GM15510 (cell line): ENCODE measurements around the gene MUC2.

ENCODE experiments used
- POLR2A ChIP-seq: IDR thresholded peaks from 3 replicates; pipeline ENCODE4 v1.6.1; 2011; ENCODE audit warnings: borderline replicate concordance; ENCODE audit not compliant: insufficient read length; ENCODE audit errors: extremely low read depth

Gene MUC2

DNA sequence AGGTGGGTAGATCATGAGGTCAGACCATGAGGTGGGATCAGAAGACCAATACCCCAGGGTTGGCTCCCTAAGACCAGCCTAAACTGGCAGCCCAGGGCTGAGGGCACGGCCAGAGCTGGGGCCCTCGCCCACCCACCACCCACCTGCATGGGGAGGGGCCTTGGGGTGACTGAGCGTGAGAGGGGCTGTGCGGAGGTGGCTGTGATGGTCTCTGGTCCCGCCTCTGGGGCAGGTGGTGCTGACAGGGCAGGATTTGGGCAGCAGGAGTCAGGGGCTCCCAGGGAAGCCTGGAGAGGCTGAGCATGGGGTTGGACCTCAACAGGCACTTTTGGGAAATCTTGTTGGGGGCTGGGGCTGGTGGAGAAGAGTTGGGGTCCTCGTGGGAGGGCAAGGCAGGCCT lies 43.3 kb downstream of the MUC2 start:
- TF ChIP-seq POLR2A, result no peak

DNA sequence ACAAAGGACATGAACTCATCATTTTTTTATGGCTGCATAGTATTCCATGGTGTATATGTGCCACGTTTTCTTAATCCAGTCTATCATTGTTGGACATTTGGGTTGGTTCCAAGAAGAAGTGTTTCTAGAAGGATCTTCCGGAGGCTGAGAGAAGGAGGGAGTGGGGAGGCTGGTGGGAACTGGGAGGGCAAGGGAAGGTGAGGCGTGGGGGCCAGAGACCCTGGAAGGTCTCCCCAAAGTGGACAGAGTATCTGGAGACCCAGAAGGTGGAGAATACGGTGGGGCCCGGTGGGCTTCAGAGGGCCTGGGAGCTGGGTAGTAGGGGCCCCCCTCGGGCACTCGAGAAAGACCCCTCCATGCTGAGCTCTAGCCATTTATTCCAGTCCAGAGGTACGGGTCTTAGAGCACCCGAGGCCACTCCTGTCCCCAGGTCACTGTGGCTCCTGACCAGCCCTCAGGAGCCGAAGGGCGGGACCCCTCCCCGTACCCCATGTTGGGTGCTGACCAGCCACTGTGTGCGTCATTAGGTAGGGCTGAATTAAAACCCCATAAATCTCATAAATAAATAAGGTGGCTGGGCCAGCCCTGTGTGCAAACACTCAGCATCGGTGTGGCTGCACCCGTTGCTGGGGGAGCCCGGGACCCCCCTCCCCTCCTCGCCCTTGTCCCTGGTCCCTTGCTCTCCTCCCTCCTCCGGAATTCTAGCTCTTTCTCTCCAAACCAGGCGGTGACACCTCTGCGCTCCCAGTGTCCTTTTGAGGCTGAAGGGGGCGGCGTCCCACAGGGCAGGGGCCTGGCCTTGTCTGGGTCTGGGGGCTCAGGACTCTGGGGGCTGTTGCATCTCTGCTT lies 44.3 kb downstream of the MUC2 start:
- no peak for TF ChIP-seq POLR2A

DNA sequence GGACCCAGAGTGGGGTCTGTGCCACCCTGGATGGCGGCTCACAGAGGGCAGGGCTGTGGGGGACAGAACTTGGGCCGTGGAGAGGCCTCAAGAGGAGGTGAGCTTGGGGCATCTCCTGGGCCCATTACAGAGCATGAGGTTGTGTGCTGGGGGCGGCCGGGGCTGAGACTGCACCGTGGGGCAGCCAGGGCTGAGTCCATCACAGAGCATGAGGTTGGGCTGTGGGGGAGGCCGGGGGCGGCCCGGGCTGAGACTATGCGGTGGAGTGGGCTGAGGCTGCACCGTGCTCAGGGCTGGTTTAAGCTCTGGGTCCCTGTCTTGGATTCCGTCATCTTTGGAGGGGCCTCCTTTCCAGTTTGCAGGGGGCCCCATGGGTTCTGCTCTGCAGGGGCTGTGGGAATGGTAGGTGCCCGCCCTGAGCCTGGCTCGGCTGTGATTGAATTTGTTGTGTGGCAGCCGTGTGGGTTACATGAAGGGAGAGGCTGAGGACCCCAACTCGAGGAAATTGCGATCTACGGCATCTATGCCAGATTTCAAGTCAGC lies 45.0 kb downstream of the MUC2 start:
- TF ChIP-seq POLR2A, result no peak

DNA sequence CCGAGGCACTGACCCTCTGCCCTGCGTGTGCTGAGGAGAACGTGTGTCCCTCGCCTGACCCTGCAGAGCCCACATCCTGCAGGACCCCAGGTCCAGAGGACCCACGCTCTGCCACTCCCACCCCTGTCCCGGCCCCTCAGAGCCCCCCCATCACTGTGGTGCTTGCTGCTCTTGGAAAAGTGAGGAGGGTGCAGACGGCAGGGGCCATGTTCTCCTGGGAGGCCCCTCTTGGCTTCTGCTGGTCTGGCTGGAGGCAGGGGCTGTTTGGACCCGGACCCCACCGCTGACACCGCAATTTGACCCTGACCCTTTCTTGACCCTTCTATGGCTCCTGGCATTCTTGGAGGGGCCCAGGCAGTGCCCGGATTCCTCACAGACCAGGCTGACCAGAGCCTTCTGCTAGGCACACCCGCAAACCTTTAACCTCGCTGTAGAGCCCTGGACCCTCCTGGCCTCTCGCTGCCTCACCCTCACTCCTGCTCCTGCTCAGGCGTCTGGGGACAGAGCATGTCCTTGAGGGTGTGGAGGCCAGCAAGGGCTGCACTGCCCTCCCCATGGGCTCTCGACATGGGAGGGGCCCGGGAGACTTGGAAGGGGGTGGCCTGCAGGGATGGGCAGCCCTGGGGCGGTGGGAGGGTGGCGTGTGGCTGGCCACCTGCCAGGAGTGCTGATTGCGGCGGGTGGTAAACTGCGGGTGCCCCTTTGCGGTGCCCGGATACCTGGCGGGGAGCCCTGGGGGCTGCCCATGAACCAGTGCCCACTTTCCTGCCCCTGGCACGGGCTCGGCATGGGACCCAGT lies 46.1 kb downstream of the MUC2 start:
- TF ChIP-seq POLR2A, result no peak

DNA sequence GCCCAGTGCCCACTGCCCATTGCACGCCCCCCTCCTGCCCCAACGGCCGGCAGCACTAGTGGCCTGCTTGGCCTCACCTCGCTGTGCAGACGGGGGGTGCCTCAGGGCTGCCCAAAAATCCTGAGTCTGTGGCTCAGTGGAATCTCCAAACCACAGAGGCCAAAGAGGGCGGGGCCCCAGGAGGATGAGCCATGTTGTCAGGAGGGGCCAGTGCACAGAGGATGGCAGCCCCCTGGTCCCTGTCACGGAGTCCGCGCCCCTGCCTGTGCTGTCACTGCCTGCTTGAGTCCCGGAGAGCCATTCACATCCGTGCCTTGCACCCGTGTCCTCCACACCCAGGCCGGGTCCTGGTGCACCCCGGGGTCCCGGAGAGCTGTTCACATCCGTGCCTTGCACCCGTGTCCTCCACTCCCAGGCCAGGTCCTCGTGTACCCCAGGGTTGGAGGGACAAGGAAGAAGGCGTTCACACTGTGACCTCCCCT lies 46.7 kb downstream of the MUC2 start:
- TF ChIP-seq POLR2A, result no peak

DNA sequence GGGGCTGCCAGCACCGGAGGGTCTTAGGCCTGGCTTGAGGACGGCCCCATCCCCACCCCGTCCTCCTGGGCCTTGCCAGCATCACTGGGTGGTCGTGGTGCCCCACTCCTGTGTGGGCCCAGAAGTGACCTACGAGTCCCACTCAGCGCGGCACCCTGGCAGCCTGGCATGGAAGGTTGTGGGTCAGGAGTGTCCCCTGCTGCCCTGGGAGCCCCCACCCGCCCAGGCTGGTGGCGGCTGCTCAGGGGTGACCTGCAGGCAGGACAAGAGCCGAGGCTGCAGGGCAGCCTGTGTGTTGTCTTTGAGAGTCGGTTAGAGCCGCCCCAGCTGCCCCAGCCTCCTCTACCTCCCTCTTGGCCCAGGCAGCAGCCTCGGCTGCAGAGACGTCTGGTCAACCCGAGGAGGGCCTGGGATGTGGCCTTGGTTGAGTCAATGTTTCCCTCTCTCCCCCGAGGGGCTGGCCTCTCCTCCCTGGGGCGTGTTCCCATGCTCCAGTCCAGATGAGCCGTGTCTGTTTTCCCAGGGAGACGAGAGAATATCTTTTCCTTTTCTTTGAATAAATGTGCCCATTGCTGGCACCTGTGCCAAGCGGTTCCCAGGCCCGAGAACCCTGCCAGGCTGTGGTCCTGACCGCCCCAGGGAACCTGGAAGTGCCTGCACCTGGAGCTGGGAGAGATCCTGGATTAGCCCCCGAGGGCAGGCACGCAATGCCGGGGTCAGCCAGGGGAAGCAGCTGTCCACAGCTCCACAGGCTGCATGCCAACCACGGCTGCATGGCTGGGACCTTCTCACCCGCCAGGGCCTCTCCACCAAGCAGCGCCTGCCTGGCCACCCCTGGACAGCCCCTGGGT lies 47.4 kb downstream of the MUC2 start:
- TF ChIP-seq POLR2A, result no peak

DNA sequence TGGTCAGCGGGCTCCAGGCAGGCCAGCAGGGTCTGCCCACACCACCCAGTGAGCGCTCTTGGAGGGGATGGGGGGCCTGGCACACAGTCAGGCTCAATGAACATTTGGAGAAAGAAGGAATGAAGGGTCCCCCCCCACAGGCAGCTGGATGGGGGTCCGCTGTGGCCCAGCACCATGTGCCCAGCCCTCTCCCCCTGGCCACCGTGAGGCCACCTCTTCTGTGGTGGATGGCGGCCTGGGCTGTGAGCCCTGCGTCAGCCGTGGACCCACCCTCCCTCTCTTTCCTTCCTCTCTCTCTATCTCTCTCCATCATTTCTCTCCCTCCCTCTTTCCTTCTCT lies 48.0 kb downstream of the MUC2 start:
- no peak for TF ChIP-seq POLR2A

DNA sequence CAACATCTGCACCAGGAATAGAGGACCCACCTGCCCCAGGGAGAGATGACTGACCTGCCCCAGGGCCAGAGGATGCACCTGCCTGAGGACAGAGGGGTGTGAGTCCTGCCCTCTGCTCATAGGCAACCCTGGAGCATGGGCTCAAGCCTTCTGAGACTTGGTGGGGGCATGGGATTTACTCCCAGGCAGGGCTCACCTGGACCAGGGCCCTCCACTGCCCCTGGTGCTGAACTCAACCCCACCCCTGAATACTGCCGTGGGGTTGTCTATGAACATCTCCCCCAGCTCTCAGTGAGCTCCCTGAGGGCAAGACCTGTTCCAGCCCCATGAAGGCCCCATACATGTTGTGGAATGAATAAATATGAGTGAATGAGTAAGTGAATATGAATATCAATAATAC lies 49.3 kb downstream of the MUC2 start:
- no peak for TF ChIP-seq POLR2A
